HG03097 (cell line): ENCODE measurements around the gene TTC14.
A peak's percentile ranks its signal among the peaks of the same experiment; 100 is the strongest.
"Not testable (repeated sequence)": the region's sequence is repeated elsewhere in the genome, so short reads cannot be mapped to it uniquely, and the experiment has no call there.

Experiments
- ATAC-seq: cut with Tn5 transposase; IDR thresholded peaks from one replicate; pipeline ENCODE4 v1.9.1; 2021; ENCODE audit not compliant: unreplicated experiment, low FRiP score

TTC14 gene

GRCh38 chr3:180601688-180602666 is at the start of gene TTC14:
TSS of gene TTC14 (plus strand) at chr3:180602163. CDS start at chr3:180602262, 99 bp downstream.
- peak; percentile 95 for ATAC-seq

- no peak for ATAC-seq
Observed at GRCh38 chr3:180563406-180563805, 38.6 kb upstream of the TTC14 start.

DNA sequence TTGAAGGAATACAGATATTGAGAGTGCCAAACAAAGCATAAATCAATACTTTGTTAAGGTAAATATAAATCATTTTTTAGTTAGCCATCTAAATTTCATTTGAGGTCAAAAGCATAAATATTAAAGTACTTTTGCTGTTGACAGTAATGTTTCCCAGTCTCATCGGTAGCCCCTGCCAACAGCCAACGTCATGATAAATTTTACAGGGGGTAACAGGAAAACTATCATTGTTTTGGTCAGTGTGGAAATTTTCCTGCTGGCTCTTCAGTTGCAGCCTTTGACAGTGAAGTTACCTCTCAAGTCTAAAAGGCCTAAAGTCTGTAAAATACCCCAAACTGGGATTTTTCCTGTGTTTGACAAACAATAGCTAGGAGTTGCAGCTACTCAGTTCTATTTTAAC is 37.3 kb upstream of the TTC14 start:
- no peak for ATAC-seq

DNA sequence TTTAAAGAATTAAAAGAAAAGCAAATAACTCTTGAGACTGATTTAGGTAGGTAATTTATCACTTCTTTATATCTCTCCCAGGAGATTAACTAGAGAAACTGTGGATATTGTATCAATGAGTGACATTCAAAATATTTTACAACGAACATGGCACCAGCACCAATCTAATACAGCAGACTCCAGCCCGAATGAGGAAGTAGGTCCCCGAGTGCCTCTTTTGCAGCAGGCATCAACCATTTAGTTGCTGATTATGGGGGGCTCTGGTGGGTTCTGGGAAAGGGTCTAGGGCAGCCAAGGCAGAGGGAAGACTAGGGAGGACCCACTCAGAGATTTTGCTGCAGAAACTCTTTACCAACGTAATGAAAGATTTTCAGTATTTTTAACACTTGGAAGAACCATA is 31.7 kb upstream of the TTC14 start:
- no peak for ATAC-seq

GRCh38 chr3:180571831-180572598 is 29.9 kb upstream of the TTC14 start:
- no peak for ATAC-seq

- no peak for ATAC-seq
Observed at GRCh38 chr3:180575571-180575970, 26.4 kb upstream of the TTC14 start.

DNA sequence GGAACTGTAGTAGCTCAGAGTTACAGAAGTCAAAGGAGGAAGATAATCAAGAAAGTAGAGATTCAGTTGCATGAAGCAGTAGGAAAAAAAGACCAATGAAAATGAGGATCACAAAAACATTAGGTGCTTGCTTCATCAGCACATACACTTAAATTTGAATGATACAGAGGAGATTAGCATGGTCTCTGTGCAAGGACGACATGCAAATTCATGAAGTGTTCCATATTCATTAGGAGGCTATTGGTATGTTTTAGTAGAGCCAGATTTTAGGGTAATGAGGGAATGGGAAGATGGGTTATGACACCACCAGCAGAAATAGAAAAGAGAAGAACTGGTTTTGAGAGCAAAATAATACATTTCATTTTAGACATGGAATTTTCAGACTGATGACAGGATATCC is 21.0 kb upstream of the TTC14 start:
- ATAC-seq, result no peak

GRCh38 chr3:180590396-180590795 is 11.6 kb upstream of the TTC14 start:
- ATAC-seq, result no peak

- ATAC-seq, result not testable (repeated sequence)
Observed at GRCh38 chr3:180593631-180594030, 8.3 kb upstream of the TTC14 start.

DNA sequence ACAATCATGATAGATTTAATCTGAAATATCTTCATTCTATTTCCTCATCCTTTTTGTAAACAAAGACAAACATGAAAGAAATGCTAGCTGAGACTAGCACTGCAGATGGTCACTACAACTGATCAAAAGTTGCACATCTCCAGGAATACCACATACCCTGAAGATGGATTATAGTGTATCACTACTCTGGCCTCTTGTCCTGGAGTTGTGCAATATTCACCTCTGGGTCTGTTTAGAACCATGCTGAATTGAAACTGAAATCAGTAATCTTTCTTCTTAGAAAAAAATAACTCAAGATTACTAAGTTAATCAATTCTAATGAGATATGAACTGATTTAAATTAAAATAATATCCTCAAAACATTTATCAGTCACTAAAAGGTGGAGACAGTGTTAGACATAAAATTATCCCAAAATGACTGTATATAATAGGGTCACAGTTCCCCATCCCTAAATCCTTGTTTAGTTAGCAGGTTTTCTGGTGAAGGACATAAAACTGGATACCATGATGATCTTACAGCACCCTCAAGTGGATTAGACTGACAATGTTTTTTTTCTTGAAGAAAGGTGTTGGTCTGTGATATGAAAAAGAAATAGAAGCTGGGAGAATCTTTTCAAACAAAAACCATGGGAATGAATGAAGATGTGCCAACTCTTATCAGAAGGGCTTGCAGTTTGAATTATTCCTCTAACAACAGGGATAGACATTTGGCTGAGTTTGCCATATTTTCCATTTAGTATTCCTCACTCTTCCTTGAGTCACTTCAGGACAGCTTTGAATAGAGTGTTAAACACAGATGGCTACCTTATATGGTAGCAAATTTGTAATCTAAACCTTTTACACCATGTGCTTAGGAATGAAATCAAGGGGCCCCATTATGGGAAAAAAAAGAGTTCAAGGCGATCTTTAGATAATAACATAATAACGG is 7.1 kb upstream of the TTC14 start:
- no peak for ATAC-seq

DNA sequence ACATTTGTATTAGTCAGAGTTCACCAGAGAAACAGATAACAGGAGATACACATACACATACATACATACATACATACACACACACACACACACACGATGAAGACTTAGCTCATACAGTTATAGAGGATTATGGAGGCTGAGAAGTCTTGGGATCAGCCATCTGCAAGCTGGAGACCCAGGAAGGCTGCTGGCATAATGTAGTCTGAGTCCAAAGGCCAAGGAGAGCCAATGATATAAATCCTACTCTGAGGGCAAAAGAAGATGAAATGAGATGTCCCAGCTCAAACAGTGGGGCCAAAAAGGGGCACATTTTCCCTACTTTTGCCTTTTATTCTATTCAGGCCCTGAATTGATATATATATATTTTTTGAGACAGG is 6.4 kb upstream of the TTC14 start:
- ATAC-seq, result no peak

GRCh38 chr3:180600473-180600872 is 1.5 kb upstream of the TTC14 start:
- ATAC-seq, result no peak

DNA sequence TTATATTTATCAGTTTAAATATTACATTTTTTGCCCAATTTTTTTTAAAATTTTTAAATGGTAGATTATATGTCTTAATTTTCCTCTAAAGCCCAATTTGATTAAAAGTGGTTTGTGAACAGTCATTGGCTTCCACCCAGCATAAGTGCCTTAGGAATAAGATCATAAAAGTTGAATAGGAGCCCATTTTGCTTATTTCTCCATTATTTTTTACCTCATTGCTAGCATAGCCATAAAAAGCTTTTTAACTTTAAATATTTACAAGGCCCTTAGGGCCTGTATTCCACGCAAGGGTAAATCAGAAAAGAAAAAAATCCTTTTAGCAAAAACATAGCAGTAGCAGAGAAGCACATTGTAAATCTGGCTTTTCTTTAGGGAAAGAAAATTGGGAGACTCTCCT is 9.0 kb downstream of the TTC14 start:
- ATAC-seq, result no peak

DNA sequence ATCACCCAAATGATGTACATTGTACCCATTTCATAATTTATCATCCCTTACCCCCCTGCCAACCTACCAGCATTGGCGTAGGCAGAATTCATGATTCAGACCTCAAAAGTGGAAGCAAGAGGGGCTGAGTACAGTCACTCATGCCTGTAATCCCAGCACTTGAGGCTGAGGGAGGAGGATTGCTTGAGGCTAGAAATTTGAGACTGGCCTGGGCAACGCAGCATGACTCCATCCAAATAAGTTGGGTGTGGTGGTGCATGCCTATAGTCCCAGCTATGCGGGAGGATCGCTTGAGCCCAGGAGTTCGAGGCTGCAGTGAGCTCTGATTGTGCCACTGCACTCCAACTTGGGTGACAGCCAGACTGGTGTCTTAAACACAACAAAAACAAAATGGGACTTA is 10.4 kb downstream of the TTC14 start:
- no peak for ATAC-seq

DNA sequence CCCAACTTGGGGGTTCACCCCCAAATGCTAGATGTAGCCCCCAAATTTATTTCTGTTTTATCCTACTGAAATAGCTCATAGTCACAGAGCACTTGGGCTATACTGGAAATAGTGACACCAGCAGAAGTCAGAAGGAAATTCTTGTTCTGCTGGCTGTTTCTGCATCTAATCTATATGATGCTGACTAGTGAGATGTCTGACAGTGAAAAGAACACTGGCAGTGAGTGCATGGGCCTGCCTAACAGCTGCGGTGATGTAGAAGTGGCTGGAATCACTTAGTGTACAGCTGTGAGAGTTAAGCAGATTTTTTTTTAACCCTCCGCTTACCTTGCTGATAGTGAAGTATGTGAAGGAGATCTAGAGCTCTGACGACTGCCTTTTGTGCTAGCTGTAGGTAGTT is 14.0 kb downstream of the TTC14 start:
- ATAC-seq, result no peak

- ATAC-seq, result no peak
Observed at GRCh38 chr3:180617049-180617448, 15.1 kb downstream of the TTC14 start.

GRCh38 chr3:180618563-180618962 is 16.6 kb downstream of the TTC14 start:
- ATAC-seq, result not testable (repeated sequence)

DNA sequence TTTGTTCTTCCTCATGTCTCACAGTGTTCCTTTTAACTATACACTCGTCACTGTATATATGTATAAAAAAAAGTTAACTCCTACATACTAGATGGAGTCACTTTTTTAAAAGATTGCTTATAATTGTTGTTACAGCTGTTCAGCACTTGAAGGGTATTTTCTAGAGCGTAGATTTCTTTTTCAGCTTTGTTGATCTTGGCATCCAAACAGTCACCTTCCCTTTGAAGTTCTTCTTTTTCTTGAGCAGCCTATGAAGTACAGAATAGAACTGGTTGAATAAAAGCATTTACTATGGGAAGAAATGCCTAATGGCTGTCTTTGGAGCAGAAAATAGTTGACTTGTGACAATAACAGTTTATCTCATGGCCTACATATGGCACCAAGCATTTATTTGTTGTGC is 17.8 kb downstream of the TTC14 start:
- ATAC-seq, result no peak

- no peak for ATAC-seq
Observed at GRCh38 chr3:180624714-180625113, 22.8 kb downstream of the TTC14 start.

DNA sequence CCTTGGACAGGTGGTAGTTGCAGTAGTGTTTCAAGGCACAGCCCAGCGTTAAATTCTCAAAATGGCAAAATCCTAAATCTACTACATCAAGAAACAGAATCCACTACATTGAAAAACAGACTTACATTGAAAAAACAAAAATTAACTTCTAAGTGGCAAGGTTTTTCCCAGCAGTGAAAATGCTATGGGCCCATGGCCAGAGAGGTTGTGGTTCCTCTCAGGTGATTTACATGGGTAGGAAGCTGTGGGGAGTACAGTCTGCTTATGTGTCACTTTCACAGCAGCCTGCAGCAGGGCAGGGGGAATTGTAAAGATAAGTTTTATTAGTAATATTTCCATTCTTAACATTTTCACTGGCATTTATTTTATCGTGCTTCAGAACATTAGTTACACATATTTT is 24.9 kb downstream of the TTC14 start:
- peak; percentile 96 for ATAC-seq

DNA sequence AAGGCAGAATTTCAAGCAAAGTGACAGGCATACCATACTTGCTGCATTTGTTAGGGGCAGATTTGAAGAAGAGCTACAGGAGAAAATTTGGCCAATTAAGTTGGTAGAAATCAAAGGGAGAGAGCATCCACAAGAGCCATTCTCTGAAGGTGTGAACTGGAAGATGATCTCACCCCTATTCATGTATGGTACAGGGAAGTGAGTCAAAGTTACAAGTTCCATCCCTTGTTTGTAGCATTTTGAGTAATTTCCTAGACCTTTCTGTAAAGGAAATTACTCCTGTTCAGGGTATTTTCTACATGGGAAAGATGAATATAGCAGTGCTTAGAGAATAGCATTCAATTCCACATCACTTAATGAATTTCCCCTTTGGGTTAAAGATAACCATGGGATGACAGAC is 28.4 kb downstream of the TTC14 start:
- no peak for ATAC-seq
